Prostate gland (tissue), 2 donors: ENCODE measurements around the gene PRTG.

ENCODE experiments used
- POLR2A ChIP-seq: fragments of 450-650 bp; IDR thresholded peaks from one replicate; pipeline ENCODE4 v1.6.1; 2016; ENCODE audit warnings: antibody characterized with exemption, mild to moderate bottlenecking
- TF ChIP-seq, protein P1 (sequence below), 4 experiments: fragments of 200-600 bp in 2 of 4; fragments of 450-650 bp in 2 of 4; sonication (generic) in 2 of 4; IDR thresholded peaks; 1 replicate in 3 of 4; 2 replicates in 1 of 4; pipeline ENCODE4 v1.5.1; 2016 to 2019; ENCODE audit warnings: antibody characterized with exemption in 4 of 4, mild to moderate bottlenecking in 2 of 4, moderate library complexity in 2 of 4

- TF ChIP-seq POLR2A = no peak
- TF ChIP-seq, protein P1, sequence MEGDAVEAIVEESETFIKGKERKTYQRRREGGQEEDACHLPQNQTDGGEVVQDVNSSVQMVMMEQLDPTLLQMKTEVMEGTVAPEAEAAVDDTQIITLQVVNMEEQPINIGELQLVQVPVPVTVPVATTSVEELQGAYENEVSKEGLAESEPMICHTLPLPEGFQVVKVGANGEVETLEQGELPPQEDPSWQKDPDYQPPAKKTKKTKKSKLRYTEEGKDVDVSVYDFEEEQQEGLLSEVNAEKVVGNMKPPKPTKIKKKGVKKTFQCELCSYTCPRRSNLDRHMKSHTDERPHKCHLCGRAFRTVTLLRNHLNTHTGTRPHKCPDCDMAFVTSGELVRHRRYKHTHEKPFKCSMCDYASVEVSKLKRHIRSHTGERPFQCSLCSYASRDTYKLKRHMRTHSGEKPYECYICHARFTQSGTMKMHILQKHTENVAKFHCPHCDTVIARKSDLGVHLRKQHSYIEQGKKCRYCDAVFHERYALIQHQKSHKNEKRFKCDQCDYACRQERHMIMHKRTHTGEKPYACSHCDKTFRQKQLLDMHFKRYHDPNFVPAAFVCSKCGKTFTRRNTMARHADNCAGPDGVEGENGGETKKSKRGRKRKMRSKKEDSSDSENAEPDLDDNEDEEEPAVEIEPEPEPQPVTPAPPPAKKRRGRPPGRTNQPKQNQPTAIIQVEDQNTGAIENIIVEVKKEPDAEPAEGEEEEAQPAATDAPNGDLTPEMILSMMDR (IDR thresholded peaks at IDR 0.05) = no peak
Measured at GRCh38 chr15:55712363-55712762, 30.6 kb downstream of the PRTG start.
